Muscle layer of duodenum (tissue), 2 donors: Measurements from ENCODE around the gene PNKP.

Source experiments
- H3K27ac ChIP-seq: one replicate; pipeline ENCODE4 v1.7.0; 2013; ENCODE audit warnings: mild to moderate bottlenecking, low read length
- H3K27me3 ChIP-seq: one replicate; pipeline ENCODE4 v1.7.0; 2013; ENCODE audit warnings: low read depth, mild to moderate bottlenecking, control low read depth, low read length
- H3K36me3 ChIP-seq, 2 donors: one replicate each; pipeline ENCODE4 v1.7.0; 2013; ENCODE audit warnings: low read length in 2 of 2, control low read depth in 1 of 2, mild to moderate bottlenecking in 1 of 2; ENCODE audit not compliant: insufficient read depth in 2 of 2, control insufficient read depth in 1 of 2
- H3K4me1 ChIP-seq, 2 donors: one replicate each; pipeline ENCODE4 v1.7.0; 2013; ENCODE audit warnings: low read length in 2 of 2, mild to moderate bottlenecking in 2 of 2, control low read depth in 1 of 2, moderate library complexity in 1 of 2; ENCODE audit not compliant: insufficient read depth in 2 of 2, control insufficient read depth in 1 of 2
- H3K4me3 ChIP-seq, 2 donors: one replicate each; pipeline ENCODE4 v1.7.0; 2013; ENCODE audit warnings: low read length in 2 of 2, low read depth in 1 of 2, mild to moderate bottlenecking in 1 of 2
- H3K9me3 ChIP-seq, 2 donors: one replicate each; pipeline ENCODE4 v1.7.0; 2013; ENCODE audit warnings: low read length in 2 of 2, control low read depth in 1 of 2, mild to moderate bottlenecking in 1 of 2; ENCODE audit not compliant: control insufficient read depth in 1 of 2
- donor health status: healthy.

Gene PNKP

GRCh38 chr19:49848938-49849337 is 18.4 kb downstream of the PNKP start:
- Histone ChIP-seq H3K36me3 (no peaks in the 10 kb centered on the region), H3K27ac (no peak overlapping the region)

GRCh38 chr19:49847731-49848696 is 19.4 kb downstream of the PNKP start:
- Histone ChIP-seq H3K4me3 (no peak overlapping the region), H3K27ac (no peak overlapping the region), H3K27me3 (no peaks in the 10 kb centered on the region), H3K36me3 (no peaks in the 10 kb centered on the region), H3K9me3 (no peaks in the 10 kb centered on the region), H3K4me1 (peaks cover 13 to 17% of the 10 kb centered on the region in 2 donors)

More at GRCh38 chr19:49848938-49849337, 18.4 kb downstream of the PNKP start:
- H3K9me3 ChIP-seq: no peaks in the 10 kb centered on the region
- no peaks in the 10 kb centered on the region for H3K27me3 ChIP-seq
- H3K4me3 ChIP-seq: no peak overlapping the region
- H3K4me1 ChIP-seq: peaks cover 17 to 21% of the 10 kb centered on the region in 2 donors

- no peaks in the 10 kb centered on the region for H3K27me3 ChIP-seq
- no peaks in the 10 kb centered on the region for H3K36me3 ChIP-seq
- H3K27ac ChIP-seq: no peak overlapping the region
- no peak overlapping the region for H3K4me3 ChIP-seq
- peaks cover 0 to 6% of the 10 kb centered on the region in 2 donors for H3K4me1 ChIP-seq
- H3K9me3 ChIP-seq: no peaks in the 10 kb centered on the region
Observed at GRCh38 chr19:49846408-49846807, 21.0 kb downstream of the PNKP start.

GRCh38 chr19:49845414-49845813 is 22.0 kb downstream of the PNKP start:
- Histone ChIP-seq H3K4me1 (peaks cover 0 to 6% of the 10 kb centered on the region in 2 donors), H3K36me3 (no peaks in the 10 kb centered on the region), H3K27ac (no peak overlapping the region)

DNA sequence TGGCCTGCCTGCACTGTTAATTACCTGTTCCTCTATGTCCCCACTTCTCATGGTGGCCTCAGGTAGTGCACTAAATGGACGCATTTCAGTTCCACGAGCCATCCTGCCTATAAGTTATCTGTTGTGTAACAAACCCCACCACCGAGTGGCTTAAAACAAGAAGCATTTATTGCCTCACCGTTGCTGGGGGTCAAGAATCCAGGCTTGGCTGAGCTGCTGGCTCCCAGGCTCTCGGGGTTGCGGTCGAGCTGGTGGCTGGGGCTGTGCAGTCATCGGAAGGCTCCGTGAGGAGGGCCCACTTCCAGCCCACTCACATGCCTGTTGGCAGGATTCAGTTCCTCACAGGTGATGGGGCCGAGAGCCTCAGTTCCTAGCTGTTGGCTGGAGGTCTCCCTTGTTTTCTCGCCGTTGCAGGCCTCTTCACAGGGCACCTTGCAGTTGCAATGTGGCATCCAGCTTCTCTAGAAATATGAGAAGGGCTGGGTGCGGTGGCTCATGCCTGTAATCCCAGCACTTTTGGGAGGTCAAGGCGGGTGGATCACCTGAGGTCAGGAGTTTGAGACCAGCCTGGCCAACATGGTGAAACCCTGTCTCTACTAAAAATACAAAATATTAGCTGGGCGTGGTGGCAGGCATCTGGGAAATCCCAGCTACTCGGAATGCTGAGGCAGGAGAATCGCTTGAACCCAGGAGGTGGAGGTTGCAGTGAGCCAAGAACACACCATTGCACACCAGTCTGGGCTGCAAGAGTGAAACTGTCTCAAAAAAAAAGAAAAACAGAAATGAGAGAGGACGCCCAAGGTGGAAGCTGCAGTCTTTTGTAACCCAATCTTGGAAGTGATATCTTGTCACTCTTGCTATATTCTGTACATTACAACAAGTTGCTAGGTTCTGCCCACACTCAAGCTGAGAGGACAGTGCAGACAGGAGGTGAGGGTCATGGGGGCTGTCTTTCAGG is 23.0 kb downstream of the PNKP start:
- Histone ChIP-seq H3K27me3 (no peaks in the 10 kb centered on the region), H3K36me3 (peaks cover 1 to 2% of the 10 kb centered on the region in 2 donors), H3K4me3 (no peak overlapping the region), H3K4me1 (no peaks in the 10 kb centered on the region), H3K9me3 (no peaks in the 10 kb centered on the region), H3K27ac (no peak overlapping the region)

More at GRCh38 chr19:49845414-49845813, 22.0 kb downstream of the PNKP start:
- Histone ChIP-seq H3K9me3 (no peaks in the 10 kb centered on the region), H3K4me3 (no peak overlapping the region), H3K27me3 (no peaks in the 10 kb centered on the region)

- no peaks in the 10 kb centered on the region for H3K27me3 ChIP-seq
- H3K9me3 ChIP-seq: no peaks in the 10 kb centered on the region
- no peaks in the 10 kb centered on the region for H3K4me1 ChIP-seq
- H3K27ac ChIP-seq: no peak overlapping the region
- no peak overlapping the region for H3K4me3 ChIP-seq
- peaks cover 13% of the 10 kb centered on the region in 2 donors for H3K36me3 ChIP-seq
Observed at GRCh38 chr19:49843265-49843664, 24.1 kb downstream of the PNKP start.

DNA sequence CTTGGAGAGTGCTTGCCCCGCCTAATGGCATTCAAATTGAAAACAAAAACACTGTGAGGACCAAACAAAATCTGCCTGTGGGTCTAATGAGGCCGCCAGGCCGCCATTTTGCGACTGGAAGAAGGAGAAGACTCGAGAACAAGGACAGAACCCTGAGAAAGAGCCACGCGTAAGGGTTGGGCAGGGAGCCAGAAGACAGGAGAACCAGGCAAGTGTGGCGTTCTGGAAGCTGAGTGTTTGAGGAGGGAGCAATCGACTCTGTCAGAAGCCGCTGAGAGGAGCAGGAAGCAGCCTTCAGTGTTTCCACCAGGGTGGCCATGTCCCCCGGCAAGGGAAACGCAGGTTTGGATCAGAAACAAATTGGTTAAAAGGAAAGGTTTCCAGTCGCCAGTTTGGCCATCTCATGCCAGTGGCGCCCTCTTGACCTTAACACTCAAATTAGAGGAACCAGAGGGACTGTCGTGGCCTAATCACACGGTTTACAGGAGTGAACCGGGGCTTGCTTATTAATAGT is 26.6 kb downstream of the PNKP start:
- H3K27me3 ChIP-seq: no peaks in the 10 kb centered on the region
- peaks cover 14 to 37% of the 10 kb centered on the region in 2 donors for H3K36me3 ChIP-seq
- H3K4me1 ChIP-seq: no peaks in the 10 kb centered on the region
- no peaks in the 10 kb centered on the region for H3K9me3 ChIP-seq
- no peak overlapping the region for H3K27ac ChIP-seq
- no peak overlapping the region for H3K4me3 ChIP-seq

- H3K4me3 ChIP-seq: no peak overlapping the region
- no peaks in the 10 kb centered on the region for H3K27me3 ChIP-seq
- no peaks in the 10 kb centered on the region for H3K9me3 ChIP-seq
- H3K4me1 ChIP-seq: no peaks in the 10 kb centered on the region
- H3K36me3 ChIP-seq: peaks cover 14 to 42% of the 10 kb centered on the region in 2 donors
- no peak overlapping the region for H3K27ac ChIP-seq
Observed at GRCh38 chr19:49840321-49840720, 27.1 kb downstream of the PNKP start.

GRCh38 chr19:49839713-49840112 is 27.7 kb downstream of the PNKP start:
- no peak overlapping the region for H3K27ac ChIP-seq
- no peaks in the 10 kb centered on the region for H3K4me1 ChIP-seq
- no peak overlapping the region for H3K4me3 ChIP-seq
- H3K9me3 ChIP-seq: no peaks in the 10 kb centered on the region
- H3K27me3 ChIP-seq: no peaks in the 10 kb centered on the region
- H3K36me3 ChIP-seq: peaks cover 18 to 48% of the 10 kb centered on the region in 2 donors

DNA sequence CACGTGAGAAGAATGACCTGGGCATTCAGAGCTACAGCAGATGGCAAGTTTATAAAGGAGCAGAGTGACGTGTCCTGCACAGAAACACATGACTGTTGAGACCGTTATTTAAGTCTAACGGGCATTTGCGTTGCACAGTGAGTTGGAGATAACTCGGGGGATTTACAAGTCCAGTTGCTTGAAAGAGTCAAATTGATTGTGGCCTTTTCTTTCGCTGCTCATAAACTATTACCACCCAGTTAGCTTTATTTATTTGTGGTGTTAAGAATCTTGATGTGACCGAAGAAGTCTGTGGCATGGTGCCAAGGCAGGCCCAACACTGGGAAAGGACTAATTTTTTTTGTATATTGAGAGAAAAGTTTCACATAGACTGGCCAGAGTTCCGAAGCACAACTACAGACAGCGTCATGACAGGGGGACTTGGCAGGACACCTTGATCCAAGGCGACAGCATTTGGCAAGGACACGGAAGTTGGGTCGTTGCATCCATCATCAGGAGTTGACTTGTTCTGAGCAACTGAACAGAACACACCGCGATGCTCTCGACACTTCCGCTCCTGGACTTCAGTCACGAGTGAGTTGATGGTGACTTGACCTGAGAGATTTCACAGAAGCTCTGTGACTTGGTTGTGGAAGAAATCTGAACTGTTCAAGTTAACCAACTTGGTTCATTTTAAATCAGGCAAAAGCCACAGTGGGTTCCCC is 28.3 kb downstream of the PNKP start:
- no peak overlapping the region for H3K27ac ChIP-seq
- no peaks in the 10 kb centered on the region for H3K4me1 ChIP-seq
- H3K4me3 ChIP-seq: no peak overlapping the region
- H3K36me3 ChIP-seq: peaks cover 20 to 55% of the 10 kb centered on the region in 2 donors
- no peaks in the 10 kb centered on the region for H3K27me3 ChIP-seq
- H3K9me3 ChIP-seq: no peaks in the 10 kb centered on the region
